ENCODE results near the gene TMEM91.

Gene TMEM91

DNA sequence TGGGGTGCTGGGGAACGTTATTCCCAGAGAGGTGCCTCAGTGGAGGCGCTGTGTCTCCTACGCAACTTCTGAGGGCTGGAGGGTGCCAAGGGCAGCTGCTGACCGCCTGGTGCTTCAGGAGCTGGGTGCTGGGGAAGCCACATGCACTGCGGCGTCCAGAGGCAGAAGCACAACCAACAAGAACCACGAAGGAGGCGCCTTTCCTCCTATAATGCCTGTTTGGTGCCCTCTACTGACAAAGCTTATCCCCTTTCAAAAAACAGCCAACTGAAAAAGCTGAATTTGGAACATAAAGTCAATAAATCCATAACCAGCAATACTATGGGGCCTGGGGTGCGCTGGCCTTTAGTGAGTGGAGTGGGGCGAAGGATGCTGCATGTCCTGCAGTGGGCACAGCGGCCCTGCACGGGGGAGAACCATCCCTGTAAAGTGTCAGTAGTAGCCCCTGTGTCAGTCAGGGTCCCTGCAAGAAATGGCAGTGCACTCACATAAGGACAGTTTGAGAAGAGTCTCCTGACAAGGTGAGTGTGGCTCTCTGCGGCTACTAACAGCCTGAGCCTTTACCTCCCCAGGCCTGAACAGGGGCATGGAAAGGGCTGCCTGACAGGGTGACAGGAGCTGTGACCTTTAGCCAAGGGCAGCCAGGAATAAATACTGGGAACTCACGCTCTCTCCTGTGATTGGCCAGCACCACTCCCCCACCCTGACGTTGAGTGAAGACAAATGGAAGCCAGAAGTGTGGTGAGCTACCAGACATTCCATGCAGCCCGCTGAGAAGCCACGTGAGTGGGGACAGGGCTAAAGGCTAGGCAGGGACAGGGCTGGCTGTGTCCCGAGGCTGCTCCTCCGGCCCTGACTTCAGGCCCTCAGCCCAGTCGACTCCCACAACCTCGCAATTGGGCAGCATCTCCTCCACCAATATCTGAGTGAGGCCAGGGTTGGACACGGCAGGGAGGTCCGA lies 55.4 kb downstream of the TMEM91 start:
- ATAC-seq: no peak
- DNase-seq: no peak

DNA sequence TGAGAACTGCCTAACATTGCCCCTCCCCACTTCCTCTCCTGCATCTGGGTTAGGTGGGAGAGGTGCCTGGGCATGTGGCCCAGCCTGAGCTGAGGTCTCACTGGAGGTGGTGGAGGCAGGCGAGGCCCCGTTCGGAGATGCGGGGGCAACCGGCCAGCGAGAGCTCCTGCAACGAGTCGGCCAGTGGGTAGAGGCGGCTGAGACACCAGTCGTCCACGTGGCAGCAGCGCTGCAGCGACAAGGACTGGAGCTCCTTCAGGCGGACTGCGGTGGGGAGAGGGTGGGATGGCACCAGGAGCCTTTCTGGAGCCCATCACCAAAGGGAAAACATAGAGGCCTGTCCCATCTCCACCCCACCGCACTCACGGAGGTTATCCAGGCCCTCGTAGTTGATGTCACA lies 56.8 kb downstream of the TMEM91 start:
- ATAC-seq: no peak
- DNase-seq: no peak

Data from stimulated activated naive CD8-positive, alpha-beta T cell treated with anti-CD3 and anti-CD28 coated beads, Interleukin-15, Interleukin-2, amounts not matched to agents 100 U/mL and 50 U/mL, for 24 hours (primary cell).